HG03196 (cell line): ENCODE data around the gene ACSL4.
"Not testable (repeated sequence)": the region's sequence is repeated elsewhere in the genome, so short reads cannot be mapped to it uniquely, and the experiment has no call there.

Experiments used
- ATAC-seq: cut with Tn5 transposase; IDR thresholded peaks from one replicate; pipeline ENCODE4 v1.9.1; 2021; ENCODE audit not compliant: unreplicated experiment

ACSL4 gene

GRCh38 chrX:109732017-109732801, 848 bp downstream of the ACSL4 start:
- peak; percentile 33 for ATAC-seq

- no peak for ATAC-seq
Measured at GRCh38 chrX:109728173-109728535, 4.9 kb downstream of the ACSL4 start.

GRCh38 chrX:109724971-109725370, 8.1 kb downstream of the ACSL4 start:
- not testable (repeated sequence) for ATAC-seq

GRCh38 chrX:109720947-109721346, 12.1 kb downstream of the ACSL4 start:
- ATAC-seq = no peak

GRCh38 chrX:109719264-109719663, 13.8 kb downstream of the ACSL4 start:
- no peak for ATAC-seq

- ATAC-seq = no peak
Measured at GRCh38 chrX:109716431-109717028, 16.5 kb downstream of the ACSL4 start.

- ATAC-seq = no peak
Measured at GRCh38 chrX:109714340-109714958, 18.6 kb downstream of the ACSL4 start.

- ATAC-seq = no peak
Measured at GRCh38 chrX:109710181-109710580, 22.9 kb downstream of the ACSL4 start.

- peak; percentile 60 for ATAC-seq
Measured at GRCh38 chrX:109709129-109709631, 23.9 kb downstream of the ACSL4 start.

GRCh38 chrX:109707720-109708119, 25.3 kb downstream of the ACSL4 start:
- no peak for ATAC-seq

GRCh38 chrX:109707319-109707718, 25.7 kb downstream of the ACSL4 start:
- ATAC-seq = no peak

GRCh38 chrX:109704563-109704962, 28.5 kb downstream of the ACSL4 start:
- ATAC-seq = peak; percentile 85

GRCh38 chrX:109697855-109698254, 35.2 kb downstream of the ACSL4 start:
- no peak for ATAC-seq

GRCh38 chrX:109696146-109696740, 36.8 kb downstream of the ACSL4 start:
- no peak for ATAC-seq

- ATAC-seq = no peak
Measured at GRCh38 chrX:109695637-109696036, 37.4 kb downstream of the ACSL4 start.

GRCh38 chrX:109691752-109692151, 41.3 kb downstream of the ACSL4 start:
- ATAC-seq = no peak

GRCh38 chrX:109691277-109691676, 41.8 kb downstream of the ACSL4 start:
- no peak for ATAC-seq

- no peak for ATAC-seq
Measured at GRCh38 chrX:109687903-109688302, 45.2 kb downstream of the ACSL4 start.

GRCh38 chrX:109685656-109686078, 47.4 kb downstream of the ACSL4 start:
- no peak for ATAC-seq

GRCh38 chrX:109684136-109684535, 48.9 kb downstream of the ACSL4 start:
- no peak for ATAC-seq

GRCh38 chrX:109681475-109682081, 51.5 kb downstream of the ACSL4 start:
- no peak for ATAC-seq
